22Rv1 (cell line): Measurements from ENCODE around the gene MIS18A.

Experiments used
- CTCF ChIP-seq: fragments of 450-650 bp; IDR thresholded peaks from 2 replicates; pipeline ENCODE4 v1.5.1; 2017; ENCODE audit warnings: mild to moderate bottlenecking
- ZFX ChIP-seq: fragments of 450-650 bp; IDR thresholded peaks from 2 replicates; pipeline ENCODE4 v1.6.1; 2017; ENCODE audit warnings: antibody characterized with exemption, borderline replicate concordance

- no peak for TF ChIP-seq CTCF
- no peak for TF ChIP-seq ZFX
These were observed 19.8 kb upstream of the MIS18A start, which contains the start of gene MRAP for GRCh38 chr21:32298658-32299081.
